CD14-positive monocyte (primary cell): ENCODE data around the gene TLR9. TPM values are rescaled to one million over a fixed set of nuclear protein-coding genes. Genes with fewer than 3 reads are reported as not detected.

Experiments
- DNase-seq, 3 donors: peaks; one replicate each; pipeline ENCODE4 v3.0.0-alpha.2; 2011 to 2022
- H2AFZ ChIP-seq: 2 replicates; pipeline ENCODE4 v1.6.0; 2012; ENCODE audit warnings: mild to moderate bottlenecking, low read depth, low read length, inconsistent platforms; ENCODE audit not compliant: insufficient read depth, poor library complexity, severe bottlenecking
- H3K27ac ChIP-seq, 2 donors: 1 replicate in 1 of 2; 2 replicates in 1 of 2; pipeline ENCODE4 v1.5.1; 2012 to 2013; ENCODE audit warnings: low read length in 2 of 2, control low read depth in 1 of 2, inconsistent platforms in 1 of 2, low read depth in 1 of 2, mild to moderate bottlenecking in 1 of 2
- H3K27me3 ChIP-seq, 2 donors: one replicate each; pipeline versions ENCODE4 v1.6.0 to v1.6.1; 2011 to 2013; ENCODE audit warnings: low read length in 2 of 2; ENCODE audit not compliant: control insufficient read depth in 2 of 2, insufficient read depth in 2 of 2
- H3K36me3 ChIP-seq, 2 donors: replicated peaks in 1 of 2; 1 replicate in 1 of 2; 2 replicates in 1 of 2; pipeline versions ENCODE4 v1.5.1 to v1.6.1; 2012 to 2013; ENCODE audit warnings: low read length in 2 of 2, control low read depth in 1 of 2, inconsistent platforms in 1 of 2, mild to moderate bottlenecking in 1 of 2; ENCODE audit not compliant: insufficient read depth in 2 of 2, control insufficient read depth in 1 of 2
- H3K4me1 ChIP-seq, 2 donors: 1 replicate in 1 of 2; 2 replicates in 1 of 2; pipeline versions ENCODE4 v1.5.1 to v1.6.1; 2012 to 2013; ENCODE audit warnings: low read length in 2 of 2, control low read depth in 1 of 2, inconsistent platforms in 1 of 2, mild to moderate bottlenecking in 1 of 2, moderate library complexity in 1 of 2; ENCODE audit not compliant: insufficient read depth in 2 of 2, control insufficient read depth in 1 of 2
- H3K4me2 ChIP-seq: replicated peaks from 2 replicates; pipeline ENCODE3; 2012; ENCODE audit warnings: low read length, moderate library complexity, mild to moderate bottlenecking; ENCODE audit not compliant: poor library complexity, severe bottlenecking; ENCODE audit errors: extremely low read depth
- H3K4me3 ChIP-seq, 3 experiments: fragments of 200-600 bp in 1 of 3; sonication (generic) in 1 of 3; replicated peaks in 1 of 3; 1 replicate in 2 of 3; 2 replicates in 1 of 3; pipeline ENCODE4 v1.5.1; 2011 to 2013; ENCODE audit warnings: low read length in 3 of 3, mild to moderate bottlenecking in 3 of 3, control low read depth in 2 of 3, low read depth in 2 of 3, inconsistent platforms in 1 of 3, moderate library complexity in 1 of 3
- H3K79me2 ChIP-seq: 2 replicates; pipeline ENCODE4 v1.6.0; 2012; ENCODE audit warnings: mild to moderate bottlenecking, control low read depth, inconsistent platforms, low read length, moderate library complexity; ENCODE audit not compliant: insufficient read depth
- H3K9ac ChIP-seq: 2 replicates; pipeline ENCODE4 v1.6.0; 2017; ENCODE audit warnings: low read length, mild to moderate bottlenecking; ENCODE audit not compliant: insufficient read depth, poor library complexity, severe bottlenecking
- H3K9me3 ChIP-seq, 2 donors: replicated peaks in 1 of 2; 1 replicate in 1 of 2; 2 replicates in 1 of 2; pipeline versions ENCODE4 v1.5.1 to v1.6.1; 2012 to 2013; ENCODE audit warnings: low read length in 2 of 2, control low read depth in 1 of 2; ENCODE audit not compliant: control insufficient read depth in 1 of 2, insufficient read depth in 1 of 2
- H4K20me1 ChIP-seq: 2 replicates; pipeline ENCODE4 v1.6.0; 2012; ENCODE audit warnings: mild to moderate bottlenecking, low read length, control low read depth, moderate library complexity; ENCODE audit not compliant: insufficient read depth
- H3K27ac Mint-ChIP-seq, 7 donors: one replicate each; pipeline ENCODE4 v1.8.0; 2020; ENCODE audit warnings: mild to moderate bottlenecking in 7 of 7, mixed read lengths in 7 of 7, moderate library complexity in 6 of 7, inconsistent platforms in 2 of 7
- H3K27me3 Mint-ChIP-seq, 3 donors: one replicate each; pipeline ENCODE4 v1.8.0; 2021 to 2022; ENCODE audit warnings: low read depth in 3 of 3, mild to moderate bottlenecking in 3 of 3, mixed read lengths in 3 of 3, moderate library complexity in 3 of 3, inconsistent platforms in 1 of 3
- H3K36me3 Mint-ChIP-seq, 2 donors: one replicate each; pipeline ENCODE4 v1.8.0; 2020; ENCODE audit warnings: mixed read lengths in 2 of 2, inconsistent platforms in 1 of 2, mild to moderate bottlenecking in 1 of 2
- H3K4me1 Mint-ChIP-seq: one replicate; pipeline ENCODE4 v1.8.0; 2020; ENCODE audit warnings: mild to moderate bottlenecking, mixed read lengths
- H3K4me3 Mint-ChIP-seq, 2 donors: one replicate each; pipeline ENCODE4 v1.8.0; 2020; ENCODE audit warnings: mild to moderate bottlenecking in 2 of 2, mixed read lengths in 2 of 2, moderate library complexity in 1 of 2
- H3K9me3 Mint-ChIP-seq, 7 donors: one replicate each; pipeline ENCODE4 v1.8.0; 2020 to 2022; ENCODE audit warnings: mixed read lengths in 7 of 7, mild to moderate bottlenecking in 6 of 7, moderate library complexity in 6 of 7, inconsistent platforms in 2 of 7
- CTCF ChIP-seq: fragments of 200-600 bp; IDR thresholded peaks from one replicate; pipeline ENCODE4 v1.8.0; 2022; ENCODE audit warnings: antibody characterized with exemption, mild to moderate bottlenecking
- WGBS: methylation state at CpG from one replicate; pipeline ENCODE4 v1.1.5; 2013; ENCODE audit warnings: missing lambda C conversion rate; ENCODE audit not compliant: insufficient coverage; 5-methylcytosine and 5-hydroxymethylcytosine counted together
- intact Hi-C, 2 donors: fragments of 100-400 bp; cut with micrococcal nuclease; formaldehyde crosslinking; loops; one replicate each; pipeline versions ENCODE4 v1.15.0 to v1.15.1; 2023
- polyA plus RNA-seq, 3 donors: library from polyadenylated mRNA; depleted of rRNA in 1 of 3; unstranded in 2 of 3; stranded (reverse) in 1 of 3; fragments of 300-500 nt in 2 of 3; fragments of >200 nt in 1 of 3; fragmentation: Illumina TruSeq in 2 of 3; gene quantifications; 1 replicate in 2 of 3; 2 replicates in 1 of 3; pipeline ENCODE4 v1.2.3, GENCODE V29; 2012 to 2021

TLR9 gene
- polyA plus RNA-seq, 3 donors, result 0.91 TPM; not detected in 2

- Histone ChIP-seq H3K9ac (no peak overlapping the region), H3K9me3 (no peaks in the 10 kb centered on the region), H2AFZ (no peak overlapping the region), H3K4me3 (no peak overlapping the region), H3K27ac (peak overlapping the region in 1 of 2 donors; percentile 91), H3K36me3 (peaks cover 0 to under 1% of the 10 kb centered on the region in 2 donors), H3K4me1 (peaks cover 68 to 80% of the 10 kb centered on the region in 2 donors), H3K4me2 (no peak overlapping the region), H3K27me3 (no peaks in the 10 kb centered on the region), H4K20me1 (peaks cover 26% of the 10 kb centered on the region), H3K79me2 (peaks cover 60% of the 10 kb centered on the region)
- peaks cover 6 to 10% of the 10 kb centered on the region in 2 donors for H3K36me3 Mint-ChIP-seq
- 100% methylated on average over 3 of the region's 4 CpGs for WGBS
- H3K4me1 Mint-ChIP-seq, result peaks cover 68% of the 10 kb centered on the region
- H3K4me3 Mint-ChIP-seq, result no peak overlapping the region
- DNase-seq, result no peak
- H3K27me3 Mint-ChIP-seq, result no peaks in the 10 kb centered on the region
- H3K9me3 Mint-ChIP-seq, result peaks cover 0 to 5% (median 0%) of the 10 kb centered on the region in 7 donors
- intact Hi-C loops, result loop anchor here (5.0 kb wide), 1 partner anchor 36 kb away; the partner anchor contains the start of gene WDR82 (in 2 of the 2)
- H3K27ac Mint-ChIP-seq, result peak overlapping the region; percentile 73 to 94 (median 91)
- no peak for TF ChIP-seq CTCF
These were observed 15.5 kb upstream of the TLR9 start for GRCh38 chr3:52240886-52241370.

- H3K9me3 Mint-ChIP-seq, result peaks cover 0 to 5% (median 0%) of the 10 kb centered on the region in 7 donors
These were observed 14.8 kb upstream of the TLR9 start for GRCh38 chr3:52240059-52240885.

More at GRCh38 chr3:52240059-52240885, 14.8 kb upstream of the TLR9 start:
- DNase-seq, result peak; percentile 61 to 71 (median 65)
- Mint-ChIP-seq H3K36me3 (peaks cover 13 to 17% of the 10 kb centered on the region in 2 donors), H3K27me3 (no peaks in the 10 kb centered on the region), H3K4me1 (peaks cover 73% of the 10 kb centered on the region), H3K4me3 (peak overlapping the region; percentile 67 to 90), H3K27ac (peak overlapping the region; percentile 86 to 95 (median 92))
- H3K4me2 ChIP-seq, result peak overlapping the region; percentile 97
- H3K27ac ChIP-seq, result peak overlapping the region; percentile 45 to 91
- no peaks in the 10 kb centered on the region for H3K9me3 ChIP-seq
- no peak for TF ChIP-seq CTCF
- H3K79me2 ChIP-seq, result peaks cover 63% of the 10 kb centered on the region
- 100% methylated on average over 1 of the region's 1 CpG for WGBS
- no peak overlapping the region for H2AFZ ChIP-seq
- H4K20me1 ChIP-seq, result peaks cover 33% of the 10 kb centered on the region
- H3K4me1 ChIP-seq, result peaks cover 69 to 81% of the 10 kb centered on the region in 2 donors
- H3K9ac ChIP-seq, result no peak overlapping the region
- intact Hi-C loops, result loop anchor here (5.0 kb wide), 1 partner anchor 37 kb away; the partner anchor contains the start of gene WDR82 (in 2 of the 2)
- no peaks in the 10 kb centered on the region for H3K27me3 ChIP-seq
- peaks cover 5 to 7% of the 10 kb centered on the region in 2 donors for H3K36me3 ChIP-seq
- H3K4me3 ChIP-seq, result peak overlapping the region in 1 of 3 experiments; percentile 100
